Left forelimb (tissue), 1 donor: ENCODE results near the gene CDCA4.
"Not testable (repeated sequence)": the region's sequence is repeated elsewhere in the genome, so short reads cannot be mapped to it uniquely, and the experiment has no call there.

Experiments used
- DNase-seq: peaks from one replicate; pipeline ENCODE4 v3.0.0-alpha.2; 2018; ENCODE audit warnings: low spot score

Gene CDCA4

DNA sequence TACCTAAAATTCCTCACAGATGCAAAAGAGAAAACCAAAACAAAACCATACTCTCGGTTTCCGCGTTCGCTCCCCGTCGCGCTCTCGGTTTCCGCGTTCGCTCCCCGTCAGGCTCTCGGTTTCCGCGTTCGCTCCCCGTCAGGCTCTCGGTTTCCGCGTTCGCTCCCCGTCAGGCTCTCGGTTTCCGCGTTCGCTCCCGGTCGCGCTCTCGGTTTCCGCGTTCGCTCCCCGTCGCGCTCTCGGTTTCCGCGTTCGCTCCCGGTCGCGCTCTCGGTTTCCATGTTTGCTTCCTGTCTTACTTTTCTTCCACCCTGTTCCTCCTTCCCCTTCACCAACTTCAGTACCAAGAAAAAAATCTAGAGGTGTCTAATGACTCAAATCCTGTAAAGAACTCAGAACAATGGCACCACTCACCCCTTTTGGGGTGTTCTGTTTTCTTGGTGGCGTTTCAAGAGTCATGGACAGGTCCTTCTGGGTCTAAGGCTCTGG, 12.6 kb upstream of the CDCA4 start:
- not testable (repeated sequence) for DNase-seq

DNA sequence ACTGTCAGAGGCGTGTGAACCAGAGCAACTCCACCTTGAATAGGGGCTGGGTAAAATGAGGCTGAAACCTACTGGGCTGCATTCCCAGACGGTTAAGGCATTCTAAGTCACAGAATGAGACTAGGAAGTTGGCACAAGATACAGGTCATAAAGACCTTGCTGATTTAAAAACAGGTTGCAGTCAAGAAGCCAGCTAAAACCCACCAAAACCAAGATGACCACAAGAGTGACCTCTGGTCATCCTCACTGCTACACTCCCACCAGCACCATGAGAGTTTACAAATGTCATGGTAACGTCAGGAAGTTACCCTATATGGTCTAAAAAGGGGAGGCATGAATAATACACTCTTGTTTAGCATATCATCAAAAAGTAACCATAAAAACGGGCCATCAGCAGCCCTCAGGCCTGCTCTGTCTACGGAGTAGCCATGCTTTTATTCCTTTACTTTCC, 11.6 kb upstream of the CDCA4 start:
- DNase-seq: not testable (repeated sequence)

DNA sequence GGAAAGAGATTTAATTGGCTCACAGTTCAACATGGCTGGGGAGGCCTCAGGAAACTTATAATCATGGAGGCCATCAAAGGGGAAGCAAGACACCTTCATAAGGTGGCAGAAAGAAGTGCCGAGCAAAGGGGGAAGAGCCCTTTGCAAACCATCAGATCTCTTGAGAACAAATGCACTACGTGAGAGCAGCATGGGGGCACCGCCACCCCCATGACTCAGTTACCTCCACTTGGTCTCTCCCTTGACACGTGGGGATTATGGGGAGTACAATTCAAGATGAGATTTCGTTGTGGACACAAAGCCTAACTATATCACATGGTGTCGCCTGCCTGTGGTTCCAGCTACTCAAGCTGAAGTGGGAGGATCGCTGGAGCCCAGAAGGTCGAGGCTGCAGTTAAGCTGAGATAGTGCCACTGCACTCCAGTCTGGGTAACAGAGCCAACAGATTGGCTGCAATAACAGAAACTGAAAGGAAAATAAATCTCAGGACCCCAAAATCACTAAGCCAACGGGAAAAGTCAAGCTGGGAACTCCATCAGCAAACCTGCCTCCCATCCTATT, 10.0 kb upstream of the CDCA4 start:
- DNase-seq: no peak

DNA sequence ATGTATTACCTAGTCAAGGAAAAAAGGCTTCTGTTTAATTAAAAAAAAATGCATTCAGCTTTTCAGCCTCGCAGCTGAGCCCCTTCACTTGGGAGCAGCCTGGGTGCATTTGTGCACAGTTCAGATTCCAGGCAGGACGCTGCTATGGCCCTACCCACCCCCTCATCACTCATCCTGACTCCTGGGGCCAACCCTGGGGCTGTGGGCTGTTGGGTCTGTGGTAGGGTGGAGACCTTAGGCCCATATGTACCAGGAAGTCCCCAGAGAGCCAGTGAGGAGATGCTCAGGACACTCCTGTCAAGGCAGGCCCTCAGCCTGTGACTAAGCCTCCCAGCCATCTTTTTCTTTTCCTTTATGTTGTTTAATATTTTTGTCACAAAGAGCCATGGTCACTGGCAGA, 9.3 kb upstream of the CDCA4 start:
- no peak for DNase-seq

DNA sequence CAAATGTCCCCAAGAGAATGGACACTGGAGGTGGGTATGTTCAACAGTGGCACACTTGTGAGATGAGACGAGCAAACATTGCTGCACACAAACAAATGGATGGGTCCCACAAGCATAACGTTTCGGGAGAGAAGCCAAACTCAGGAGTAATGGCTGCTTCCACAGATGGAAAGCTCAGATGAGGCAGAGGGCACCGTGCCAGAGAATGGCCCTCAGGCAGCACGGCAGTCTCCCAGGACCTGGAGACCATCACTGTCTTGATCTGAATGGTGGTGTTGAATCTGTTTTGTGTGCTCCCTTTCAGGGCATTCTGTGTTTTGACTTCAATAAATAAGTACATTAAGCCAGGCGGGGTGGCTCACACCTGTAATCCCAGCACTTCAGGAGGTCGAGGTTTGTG, 8.5 kb upstream of the CDCA4 start:
- no peak for DNase-seq

DNA sequence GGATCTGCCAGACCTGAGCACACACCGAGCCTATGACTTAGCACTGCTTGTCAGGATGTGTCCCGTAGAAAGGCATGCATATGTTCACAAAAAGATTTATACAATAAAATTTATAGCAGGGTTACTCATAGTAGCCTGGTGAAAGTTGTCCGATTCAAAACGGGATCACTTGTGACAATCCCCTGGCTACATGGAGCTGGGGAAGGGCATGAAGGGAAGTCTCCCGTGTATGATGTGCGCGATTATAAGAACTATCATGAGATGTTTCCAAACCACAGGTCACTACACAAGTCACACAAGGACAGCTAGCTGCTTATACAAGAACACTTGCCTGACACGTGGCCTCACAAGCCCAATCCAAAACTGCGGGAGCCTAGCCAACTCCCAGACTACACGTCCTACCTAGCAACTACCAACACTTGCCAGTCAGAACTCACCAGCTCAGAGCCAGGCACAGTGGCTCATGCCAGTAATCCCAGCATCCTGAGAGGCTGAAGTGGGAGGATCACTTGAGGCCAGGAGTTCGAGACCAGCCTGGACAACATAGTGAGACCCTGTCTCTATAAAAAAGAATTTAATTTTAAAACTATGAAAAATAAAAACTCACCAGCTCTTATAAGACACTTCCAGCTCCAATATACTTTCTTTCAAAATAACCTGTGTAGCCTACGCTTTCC, 7.5 kb upstream of the CDCA4 start:
- no peak for DNase-seq

DNA sequence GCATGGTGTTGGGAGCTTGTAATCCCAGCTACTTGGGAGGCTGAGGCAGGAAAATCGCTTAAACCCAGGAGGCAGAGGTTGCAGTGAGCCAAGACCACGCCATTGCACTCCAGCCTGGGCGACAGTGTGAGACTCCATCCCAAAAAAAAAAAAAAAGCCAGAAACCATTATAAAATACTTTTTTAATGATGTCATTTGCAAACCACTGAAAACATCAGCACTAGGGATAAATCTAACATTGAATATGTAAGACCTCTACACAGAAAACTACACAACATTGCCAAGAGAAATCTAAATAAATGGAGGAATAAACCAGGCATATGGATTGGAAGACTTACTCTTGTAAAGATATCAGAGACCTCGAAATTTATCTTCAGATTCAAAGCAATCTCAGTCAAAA, 6.8 kb upstream of the CDCA4 start:
- DNase-seq: not testable (repeated sequence)

DNA sequence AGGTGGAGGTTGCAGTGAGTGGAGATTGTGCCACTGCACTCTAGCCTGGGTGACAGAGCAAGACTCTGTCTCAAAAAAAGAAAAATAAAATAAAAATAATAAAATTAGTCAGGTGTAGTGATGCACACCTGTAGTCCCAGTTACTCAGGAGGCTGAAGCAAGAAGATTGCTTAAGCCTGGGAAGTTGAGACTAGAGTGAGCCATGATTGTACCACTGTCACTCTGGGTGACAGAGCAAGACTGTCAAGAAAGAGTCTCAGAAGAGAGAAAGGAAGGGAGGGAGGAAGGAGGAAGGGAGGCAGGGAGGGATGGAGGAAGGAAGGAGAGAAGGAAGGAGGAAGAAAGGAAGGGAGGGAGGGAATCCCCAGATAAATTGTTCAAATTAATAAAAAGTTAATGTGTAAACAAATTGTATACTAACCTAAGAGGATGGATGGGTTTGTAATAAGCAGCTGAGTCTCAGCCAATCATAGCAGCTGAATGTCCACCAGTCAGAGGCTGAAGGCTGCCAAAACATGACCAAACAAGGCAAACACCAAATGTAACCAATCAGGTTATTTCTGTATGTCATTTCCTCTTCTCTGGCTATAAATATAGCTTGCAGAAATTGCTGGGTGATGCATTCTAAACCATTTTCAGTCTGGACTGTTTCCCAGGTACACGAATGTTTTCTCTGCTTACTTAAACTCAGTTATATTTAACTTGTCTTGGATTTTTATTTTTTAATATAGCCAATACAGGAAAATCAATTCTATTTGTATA, 6.1 kb upstream of the CDCA4 start:
- no peak for DNase-seq

DNA sequence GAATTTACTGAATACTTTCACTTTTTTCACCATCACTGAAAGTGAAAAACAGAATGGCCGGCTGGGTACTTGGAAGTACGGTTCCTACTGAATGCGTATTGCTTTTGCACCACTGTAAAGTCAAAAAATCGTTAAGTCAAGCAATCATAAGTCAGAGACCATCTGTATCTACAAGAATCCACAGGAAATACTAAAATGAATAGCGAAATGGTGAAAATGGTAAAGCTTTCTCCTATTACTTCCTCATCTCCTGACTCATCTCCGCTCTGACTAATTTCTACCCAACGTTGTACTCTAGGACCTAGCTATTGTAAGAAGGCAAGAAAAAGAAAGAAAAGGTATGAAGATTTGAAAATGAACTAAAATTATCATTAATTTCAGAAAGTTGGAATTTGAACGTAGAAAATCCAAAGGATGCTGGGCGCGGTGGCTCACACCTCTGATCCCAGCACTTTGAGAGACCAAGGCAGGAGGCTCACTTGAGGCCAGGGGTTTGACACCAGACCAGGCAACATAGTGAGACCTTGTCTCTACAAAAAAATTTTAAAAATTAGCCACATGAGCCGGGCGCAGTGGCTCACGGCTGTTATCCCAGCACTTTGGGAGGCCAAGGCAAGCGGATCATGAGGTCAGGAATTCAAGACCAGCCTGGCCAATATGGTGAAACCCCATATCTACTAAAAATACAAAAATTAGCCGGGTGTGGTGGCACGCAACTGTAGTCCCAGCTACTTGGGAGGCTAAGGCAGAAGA, 5.3 kb upstream of the CDCA4 start:
- no peak for DNase-seq

DNA sequence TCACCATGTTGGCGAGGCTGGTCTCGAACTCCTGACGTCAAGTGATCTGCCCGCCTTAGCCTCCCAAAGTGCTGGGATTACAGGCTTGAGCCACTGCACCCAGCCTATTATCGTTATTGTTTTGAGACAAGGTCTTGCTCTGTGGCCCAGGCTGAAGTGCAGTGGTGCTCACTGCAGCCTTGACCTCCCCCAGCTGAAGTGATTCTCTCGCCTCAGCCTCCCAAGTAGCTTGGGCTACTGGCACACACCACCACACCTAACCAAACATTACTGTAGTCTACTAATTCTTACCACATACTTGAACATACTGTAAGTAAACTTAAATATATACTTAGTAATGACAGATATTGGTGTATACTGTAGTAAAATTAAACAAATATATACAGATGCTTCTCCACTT, 4.5 kb upstream of the CDCA4 start:
- DNase-seq: no peak

DNA sequence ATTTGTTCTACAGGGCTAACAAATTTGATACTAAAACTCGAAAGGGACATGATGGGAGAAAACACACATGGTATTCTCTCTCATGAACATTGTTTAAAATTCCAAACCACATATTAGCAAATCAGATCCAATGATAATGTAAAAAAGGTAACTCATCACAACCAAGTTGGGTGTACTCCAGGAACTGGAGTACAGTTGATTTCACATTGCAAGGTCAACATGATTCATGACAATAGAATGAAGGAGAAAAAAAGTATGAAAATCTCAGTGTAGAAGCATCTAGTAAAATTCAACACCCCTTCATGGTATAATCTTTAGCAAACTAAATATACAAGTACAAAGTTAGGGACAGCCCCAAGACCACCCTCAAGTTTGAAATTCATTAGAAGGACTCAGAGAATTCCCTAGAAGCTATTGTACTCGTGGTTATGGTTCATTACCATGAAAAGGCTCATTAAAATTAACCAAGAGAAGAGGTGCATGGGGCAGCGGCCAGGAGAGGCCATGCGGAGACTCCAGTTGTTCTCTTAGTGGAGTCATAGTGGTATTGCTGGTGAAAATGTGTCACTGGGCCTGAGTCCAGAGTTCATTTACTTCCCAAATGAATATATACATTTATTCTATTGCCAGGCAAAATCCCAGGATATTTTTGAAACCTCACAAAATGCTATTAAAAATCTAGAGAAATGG, 3.1 kb upstream of the CDCA4 start:
- no peak for DNase-seq

DNA sequence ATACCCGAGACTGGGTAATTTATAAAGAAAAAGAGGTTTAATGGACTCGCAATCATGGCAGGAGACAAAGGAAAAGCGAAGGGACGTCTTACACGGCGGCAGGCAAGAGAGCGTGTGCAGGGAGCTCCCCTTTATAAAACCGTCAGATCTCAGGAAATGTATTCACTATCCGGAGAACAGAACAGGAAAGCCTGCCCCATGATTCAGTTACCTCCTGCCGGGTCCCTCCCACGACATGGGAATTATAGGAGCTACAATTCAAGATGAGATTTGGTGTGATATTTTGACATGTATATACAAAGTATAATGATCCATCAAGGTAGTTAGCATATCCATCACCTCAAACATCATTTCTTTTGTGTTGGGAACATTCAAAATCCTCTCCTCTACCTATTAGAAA, 2.3 kb upstream of the CDCA4 start:
- no peak for DNase-seq

DNA sequence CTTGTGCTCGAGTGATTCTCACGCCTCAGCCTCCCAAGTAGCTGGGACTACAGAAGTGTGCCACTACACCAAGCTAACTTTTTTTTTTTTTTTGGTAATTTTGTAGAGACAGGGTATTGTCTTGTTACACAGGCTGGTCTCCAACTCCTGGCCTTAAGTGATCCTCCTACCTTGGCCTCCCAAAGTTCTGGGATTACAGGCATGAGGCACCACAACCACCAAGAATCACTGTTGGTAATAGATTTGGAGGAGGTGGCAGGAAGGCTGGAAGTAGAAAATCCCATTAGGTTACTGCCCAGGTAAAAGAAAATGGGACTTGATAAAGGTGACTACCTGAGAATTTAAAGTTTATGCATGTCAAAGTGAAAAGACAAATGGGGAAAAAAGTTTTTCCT, 1.4 kb upstream of the CDCA4 start:
- no peak for DNase-seq

DNA sequence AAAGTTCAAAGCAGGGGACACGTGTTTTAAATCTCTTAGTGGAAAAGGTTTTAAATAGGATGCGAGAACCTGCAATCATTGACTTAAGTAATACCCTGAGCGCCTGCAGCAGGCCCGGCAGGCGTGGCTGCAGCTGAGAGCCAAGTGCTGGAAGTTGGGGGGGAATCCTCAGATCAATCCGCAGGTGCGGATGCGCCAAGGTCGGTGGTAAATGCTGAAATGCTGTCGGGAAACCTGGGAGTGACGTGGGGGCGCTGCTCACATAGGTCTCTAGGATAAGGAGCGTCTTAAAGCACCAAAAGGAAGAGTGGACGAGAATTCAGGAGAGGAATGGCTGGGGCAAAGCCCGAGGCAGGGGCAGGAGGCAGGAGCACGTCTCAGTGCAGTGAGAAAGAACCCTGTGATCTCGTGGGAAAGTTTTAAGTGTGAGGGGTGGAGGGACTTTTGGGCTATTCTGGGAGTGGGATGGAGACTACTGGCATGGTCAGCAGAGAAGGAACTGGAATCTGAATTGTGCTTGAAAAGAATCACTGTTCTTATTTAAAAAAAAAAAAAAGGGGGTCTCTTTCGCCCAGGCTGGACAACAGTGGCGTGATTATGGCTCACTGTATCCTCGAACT, 883 bp upstream of the CDCA4 start:
- no peak for DNase-seq

DNA sequence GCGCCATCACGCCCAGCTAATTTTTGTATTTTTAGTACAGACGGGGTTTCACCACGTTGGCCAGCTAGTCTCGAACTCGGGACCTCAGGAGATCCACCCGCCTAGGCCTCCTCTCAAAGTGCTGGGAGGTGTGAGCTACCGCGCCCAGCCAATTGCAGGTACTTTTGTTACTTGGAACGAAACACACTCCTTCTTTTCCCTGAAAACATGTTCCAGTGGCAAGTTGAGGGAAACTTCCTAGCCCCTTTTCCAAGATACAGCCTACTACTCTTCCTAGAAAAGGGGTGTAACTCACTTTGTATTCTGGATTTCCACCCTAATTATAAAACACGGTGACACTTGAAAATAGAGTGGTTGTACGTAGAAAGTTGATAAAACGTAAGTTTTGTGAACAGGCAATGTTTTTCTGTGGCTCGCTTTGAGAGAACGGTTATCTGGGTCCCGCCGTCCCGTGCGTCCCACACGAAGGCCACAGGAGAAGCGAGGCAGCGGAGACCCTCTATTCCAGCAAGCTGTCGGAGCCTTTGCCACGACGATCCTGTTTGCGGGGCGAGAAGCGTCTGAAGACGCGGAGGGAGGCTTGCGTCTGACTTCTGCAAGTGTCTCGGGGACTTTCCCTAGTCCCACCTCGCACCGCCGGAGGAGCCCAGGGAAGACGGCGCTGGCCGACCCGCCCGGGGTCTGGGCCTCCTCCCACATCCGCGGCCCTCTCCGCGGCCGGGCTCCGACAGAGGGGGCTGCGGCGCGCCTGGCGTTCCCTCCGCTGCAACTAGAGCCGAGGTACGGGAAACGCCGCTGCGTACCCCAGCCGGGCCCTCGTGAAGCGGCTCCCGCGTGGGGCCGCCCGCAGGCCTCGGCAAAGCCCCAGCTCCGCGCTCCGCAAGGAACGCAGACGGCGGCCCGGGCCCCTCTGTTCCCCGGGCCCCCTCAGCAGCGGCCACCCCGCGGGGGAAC, 745 bp downstream of the CDCA4 start:
- DNase-seq: peak; percentile 77

DNA sequence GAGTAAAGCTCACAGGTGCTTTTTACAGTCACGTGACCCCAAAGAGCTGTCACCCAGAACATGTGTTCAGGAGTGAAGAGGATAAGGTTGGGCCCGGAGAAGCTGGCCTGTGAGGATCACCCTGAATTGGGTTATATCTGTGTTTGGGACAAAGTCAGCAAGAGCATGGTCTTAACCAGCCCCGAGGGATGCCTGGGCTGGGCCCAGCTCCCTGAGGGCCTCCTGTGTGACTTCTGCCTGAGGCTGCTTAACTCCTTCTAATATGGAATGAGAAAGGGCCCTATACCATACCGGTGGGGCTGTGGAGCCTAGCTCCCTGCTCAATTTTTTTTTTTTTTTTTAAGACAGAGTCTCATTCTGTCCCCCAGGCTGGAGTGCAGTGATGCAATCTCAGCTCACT, 2.5 kb downstream of the CDCA4 start:
- no peak for DNase-seq

DNA sequence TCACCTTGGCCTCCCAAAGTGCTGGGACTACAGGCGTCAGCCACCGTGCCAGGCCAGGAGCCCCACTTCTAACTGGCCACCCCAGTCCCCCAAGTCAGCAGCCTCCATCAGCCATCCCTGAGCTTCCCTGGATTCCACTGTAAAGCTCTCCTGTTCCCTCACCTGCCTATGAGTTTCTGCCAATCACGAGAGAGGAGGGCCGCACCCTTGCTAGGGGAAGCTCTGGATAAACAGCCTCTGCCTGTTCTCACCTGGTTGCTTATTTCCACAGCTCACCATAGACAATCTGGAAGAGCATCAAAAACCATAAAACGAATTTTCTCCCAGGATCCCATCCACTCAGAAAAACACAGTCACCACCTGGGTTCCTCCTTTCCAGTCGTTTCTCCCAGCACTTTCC, 5.0 kb downstream of the CDCA4 start:
- DNase-seq: no peak

DNA sequence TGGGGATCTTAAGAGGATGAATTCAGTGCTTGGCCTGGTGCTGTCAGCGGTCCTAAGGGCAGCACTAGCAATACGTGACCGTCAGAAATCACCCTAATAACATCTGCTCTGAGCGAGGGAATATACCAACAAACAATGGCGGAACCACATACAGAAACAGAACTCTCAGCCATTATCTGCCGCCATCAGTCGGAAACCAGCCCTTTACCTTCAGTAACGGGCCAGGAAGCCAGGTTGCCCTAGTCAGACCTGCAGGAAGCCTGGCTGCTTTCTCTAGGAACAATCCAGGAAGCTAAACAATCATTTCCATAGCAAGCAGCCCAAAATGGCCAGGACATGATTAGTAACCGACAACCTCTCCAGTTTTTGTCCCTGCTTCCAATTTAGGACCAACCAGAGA, 5.6 kb downstream of the CDCA4 start:
- no peak for DNase-seq

DNA sequence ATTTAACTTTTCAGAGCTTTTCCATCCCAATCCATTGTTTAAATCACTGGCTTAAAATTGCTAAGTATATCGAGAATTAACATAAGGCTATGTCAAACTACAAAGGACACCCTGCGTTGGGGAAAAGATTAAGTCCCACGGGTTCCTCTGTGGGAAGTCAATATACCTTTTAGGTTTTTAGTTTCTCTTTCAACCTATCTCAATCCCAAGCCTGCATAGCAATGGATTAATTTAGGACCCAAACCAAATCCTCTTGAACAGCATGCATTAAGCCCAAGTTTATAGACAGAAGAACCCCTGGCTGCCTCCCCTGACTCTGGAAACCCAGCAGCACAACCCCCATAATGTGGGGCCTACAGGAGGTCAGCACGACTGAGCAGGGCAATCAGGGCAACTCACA, 6.3 kb downstream of the CDCA4 start:
- DNase-seq: no peak

DNA sequence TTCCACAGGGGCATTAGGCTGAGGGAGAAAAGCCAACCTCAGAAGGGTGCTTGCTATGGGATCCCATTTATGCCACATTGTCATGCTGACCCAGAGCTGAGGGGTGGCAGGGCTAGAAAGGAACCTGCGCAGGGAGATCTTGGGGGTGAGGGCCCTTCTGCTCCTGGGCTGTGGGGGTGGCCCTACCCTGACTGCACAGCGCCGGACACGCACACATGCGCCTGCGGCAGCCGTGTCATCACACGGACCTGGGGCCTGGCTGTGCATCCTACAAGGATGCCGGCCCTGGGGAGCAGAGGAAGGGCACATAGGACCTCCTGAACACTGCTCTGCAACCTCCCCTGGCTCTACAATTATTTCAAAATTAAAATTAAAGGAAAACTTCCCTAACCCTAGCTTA, 6.9 kb downstream of the CDCA4 start:
- DNase-seq: no peak
